SU-DHL-6 (cell line): Measurements from ENCODE around the gene INSC.

Experiments used
- H2AFZ ChIP-seq: fragments of 200-600 bp; sonication (generic); 2 replicates; pipeline ENCODE4 v1.6.1; 2014; ENCODE audit warnings: low read depth, mild to moderate bottlenecking, moderate library complexity, mixed read lengths, antibody characterized with exemption, low read length; ENCODE audit not compliant: severe bottlenecking
- H3F3A ChIP-seq: fragments of 200-600 bp; shearing (Covaris generic); 2 replicates; pipeline ENCODE4 v1.6.0; 2016; ENCODE audit warnings: antibody characterized with exemption, mild to moderate bottlenecking; ENCODE audit not compliant: insufficient read depth
- H3K27ac ChIP-seq: fragments of 200-600 bp; sonication (generic); 2 replicates; pipeline ENCODE4 v1.5.1; 2016; ENCODE audit warnings: low read depth, mild to moderate bottlenecking, low read length, moderate library complexity, mixed read lengths
- H3K27me3 ChIP-seq: fragments of 200-600 bp; sonication (generic), shearing (Covaris generic); 2 replicates; pipeline ENCODE4 v1.6.0; 2014; ENCODE audit warnings: mild to moderate bottlenecking, low read length
- H3K36me3 ChIP-seq: fragments of 200-600 bp; sonication (generic); 2 replicates; pipeline ENCODE4 v1.6.1; 2014; ENCODE audit warnings: mild to moderate bottlenecking, low read length, mixed read lengths
- H3K4me2 ChIP-seq: fragments of 300-600, 200-600 bp; shearing (Covaris generic), sonication (generic); 2 replicates; pipeline ENCODE4 v1.6.0; 2014; ENCODE audit warnings: low read length, low read depth, mild to moderate bottlenecking; ENCODE audit not compliant: poor library complexity, severe bottlenecking
- H3K4me3 ChIP-seq: fragments of 200-600 bp; sonication (generic); 2 replicates; pipeline ENCODE4 v1.5.1; 2014; ENCODE audit warnings: antibody characterized with exemption, low read length, mild to moderate bottlenecking, mixed read lengths; ENCODE audit not compliant: insufficient read depth, poor library complexity, severe bottlenecking
- H3K79me2 ChIP-seq: fragments of 200-600 bp; sonication (generic); 2 replicates; pipeline ENCODE4 v1.6.1; 2014; ENCODE audit warnings: mild to moderate bottlenecking, low read length, moderate library complexity; ENCODE audit not compliant: insufficient read depth
- H3K9ac ChIP-seq: fragments of 200-600 bp; sonication (generic); 2 replicates; pipeline ENCODE4 v1.7.0; 2014; ENCODE audit warnings: mild to moderate bottlenecking, low read length
- H3K9me2 ChIP-seq: fragments of 200-600 bp; sonication (generic); replicated peaks from 2 replicates; pipeline ENCODE4 v1.6.1; 2014; ENCODE audit warnings: low read length; ENCODE audit not compliant: insufficient read depth
- H3K9me3 ChIP-seq: fragments of 200-600 bp; sonication (generic); 2 replicates; pipeline ENCODE4 v1.6.1; 2014; ENCODE audit warnings: low read length, mixed read lengths; ENCODE audit not compliant: insufficient read depth
- H4K20me1 ChIP-seq: fragments of 200-600 bp; sonication (generic); 2 replicates; pipeline ENCODE4 v1.6.1; 2014; ENCODE audit warnings: low read depth, mild to moderate bottlenecking, antibody characterized with exemption, low read length, moderate library complexity, mixed read lengths
- EZH2phosphoT487 ChIP-seq: fragments of 200-600 bp; sonication (generic), shearing (Covaris generic); conservative IDR thresholded peaks from 2 replicates; pipeline ENCODE4 v1.6.1; 2018; ENCODE audit warnings: mild to moderate bottlenecking, antibody characterized with exemption, low read length, moderate library complexity, mixed read lengths
- TF ChIP-seq, protein P1 (sequence below): fragments of 200-600 bp; sonication (generic); IDR thresholded peaks from one replicate; pipeline ENCODE4 v1.5.1; 2017; ENCODE audit warnings: antibody characterized with exemption, mild to moderate bottlenecking, low read length, moderate library complexity; ENCODE audit not compliant: insufficient read depth, poor library complexity, severe bottlenecking

Gene INSC

DNA sequence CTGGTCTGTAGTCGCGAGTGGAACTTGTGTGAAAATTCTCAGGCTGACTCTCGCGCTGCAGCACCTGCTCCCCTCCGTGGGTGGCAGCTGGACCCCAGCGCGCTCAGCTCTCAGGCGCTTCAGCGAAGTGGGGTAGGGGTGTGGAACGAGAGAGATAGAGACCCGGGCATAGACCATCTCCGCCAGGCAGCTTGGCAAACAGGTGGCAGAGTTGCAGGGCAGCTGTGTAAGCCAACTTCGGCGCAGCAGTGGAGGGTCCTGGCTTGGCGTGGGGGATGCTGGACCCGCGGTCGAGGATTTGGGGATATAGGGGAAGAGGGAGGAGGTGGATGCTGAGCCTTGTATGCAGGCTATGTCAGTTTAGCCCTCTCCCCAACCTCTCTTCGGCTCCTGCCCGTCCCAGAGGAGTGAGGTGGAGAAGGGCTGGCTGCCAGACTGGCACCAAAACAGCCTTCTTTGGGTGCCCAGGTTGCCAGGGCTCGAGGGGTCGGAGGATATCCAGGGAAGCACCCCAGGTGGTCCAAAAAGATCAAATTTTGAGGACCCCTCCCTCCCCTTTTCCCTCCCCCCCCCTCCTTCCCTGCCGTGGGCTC lies 42.1 kb upstream of the INSC start:
- Histone ChIP-seq H3K79me2 (no peaks in the 10 kb centered on the region), H2AFZ (no peak overlapping the region), H3K9me2 (no peaks in the 10 kb centered on the region), H3K9me3 (no peaks in the 10 kb centered on the region), H3K27ac (no peak overlapping the region), H3K27me3 (no peaks in the 10 kb centered on the region), H3K4me2 (no peak overlapping the region), H3K9ac (no peak overlapping the region), H3K36me3 (no peaks in the 10 kb centered on the region), H3K4me3 (no peak overlapping the region), H3F3A (no peaks in the 10 kb centered on the region), H4K20me1 (no peaks in the 10 kb centered on the region)
- no peak for TF ChIP-seq EZH2phosphoT487
- TF ChIP-seq, protein P1, sequence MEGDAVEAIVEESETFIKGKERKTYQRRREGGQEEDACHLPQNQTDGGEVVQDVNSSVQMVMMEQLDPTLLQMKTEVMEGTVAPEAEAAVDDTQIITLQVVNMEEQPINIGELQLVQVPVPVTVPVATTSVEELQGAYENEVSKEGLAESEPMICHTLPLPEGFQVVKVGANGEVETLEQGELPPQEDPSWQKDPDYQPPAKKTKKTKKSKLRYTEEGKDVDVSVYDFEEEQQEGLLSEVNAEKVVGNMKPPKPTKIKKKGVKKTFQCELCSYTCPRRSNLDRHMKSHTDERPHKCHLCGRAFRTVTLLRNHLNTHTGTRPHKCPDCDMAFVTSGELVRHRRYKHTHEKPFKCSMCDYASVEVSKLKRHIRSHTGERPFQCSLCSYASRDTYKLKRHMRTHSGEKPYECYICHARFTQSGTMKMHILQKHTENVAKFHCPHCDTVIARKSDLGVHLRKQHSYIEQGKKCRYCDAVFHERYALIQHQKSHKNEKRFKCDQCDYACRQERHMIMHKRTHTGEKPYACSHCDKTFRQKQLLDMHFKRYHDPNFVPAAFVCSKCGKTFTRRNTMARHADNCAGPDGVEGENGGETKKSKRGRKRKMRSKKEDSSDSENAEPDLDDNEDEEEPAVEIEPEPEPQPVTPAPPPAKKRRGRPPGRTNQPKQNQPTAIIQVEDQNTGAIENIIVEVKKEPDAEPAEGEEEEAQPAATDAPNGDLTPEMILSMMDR: no peak

DNA sequence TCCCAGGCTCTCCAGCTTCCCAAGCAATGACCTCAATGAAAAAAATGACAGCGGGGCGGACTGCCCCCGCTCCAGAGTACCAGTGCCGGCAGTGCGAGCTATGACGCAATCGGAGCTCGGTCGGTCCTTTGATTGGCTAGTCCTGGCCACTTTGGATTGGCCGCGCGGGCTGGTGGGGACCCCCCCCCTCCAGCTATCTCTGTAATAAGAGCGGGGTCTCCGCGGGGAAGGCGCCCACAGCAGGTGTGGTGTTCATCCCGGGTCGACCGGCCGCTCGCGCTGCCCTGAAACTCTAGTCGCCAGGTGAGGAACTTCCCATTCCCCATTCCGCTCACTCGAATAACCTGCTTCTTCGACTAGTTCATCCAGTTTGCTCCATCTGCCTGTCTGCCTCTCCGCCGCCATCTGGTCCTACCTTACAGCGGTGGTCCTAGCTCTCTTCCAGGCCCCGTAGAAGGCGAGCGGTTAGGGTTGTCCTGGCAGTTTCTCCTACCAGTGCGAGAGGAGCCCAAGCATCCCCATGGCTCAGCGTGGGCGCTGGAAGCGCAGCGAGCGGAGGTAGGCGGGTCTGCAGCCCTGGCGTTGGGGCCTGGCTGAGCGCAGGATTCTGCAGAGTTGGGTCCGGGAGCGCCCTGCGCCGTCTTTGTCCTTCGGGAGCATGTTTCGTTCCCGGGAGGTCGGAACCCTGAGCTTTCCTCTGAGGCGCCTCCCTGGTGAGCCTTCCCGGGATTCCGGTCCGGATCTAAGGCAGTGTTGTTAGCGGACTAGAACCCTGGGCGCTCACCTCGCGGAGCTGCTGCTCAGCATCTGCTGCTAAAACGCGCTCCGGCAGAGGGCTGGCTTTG lies 41.1 kb upstream of the INSC start, which contains the start of gene CALCB:
Gene CALCB (plus strand): TSS at position 233 of the 845 bp plus-strand sequence. CDS start 1,126 bp downstream, outside the sequence.
- Histone ChIP-seq H3K36me3 (no peaks in the 10 kb centered on the region), H2AFZ (peak within 1 kb of the TSS; percentile 13), H3K79me2 (no peaks in the 10 kb centered on the region), H3F3A (no peaks in the 10 kb centered on the region), H4K20me1 (no peaks in the 10 kb centered on the region), H3K4me2 (no peak within 1 kb of the TSS), H3K27ac (no peak within 1 kb of the TSS), H3K27me3 (no peaks in the 10 kb centered on the region), H3K4me3 (no peak within 1 kb of the TSS), H3K9me3 (no peaks in the 10 kb centered on the region), H3K9ac (no peak within 1 kb of the TSS), H3K9me2 (no peaks in the 10 kb centered on the region)
- TF ChIP-seq, protein P1: no peak
- TF ChIP-seq EZH2phosphoT487: no peak

DNA sequence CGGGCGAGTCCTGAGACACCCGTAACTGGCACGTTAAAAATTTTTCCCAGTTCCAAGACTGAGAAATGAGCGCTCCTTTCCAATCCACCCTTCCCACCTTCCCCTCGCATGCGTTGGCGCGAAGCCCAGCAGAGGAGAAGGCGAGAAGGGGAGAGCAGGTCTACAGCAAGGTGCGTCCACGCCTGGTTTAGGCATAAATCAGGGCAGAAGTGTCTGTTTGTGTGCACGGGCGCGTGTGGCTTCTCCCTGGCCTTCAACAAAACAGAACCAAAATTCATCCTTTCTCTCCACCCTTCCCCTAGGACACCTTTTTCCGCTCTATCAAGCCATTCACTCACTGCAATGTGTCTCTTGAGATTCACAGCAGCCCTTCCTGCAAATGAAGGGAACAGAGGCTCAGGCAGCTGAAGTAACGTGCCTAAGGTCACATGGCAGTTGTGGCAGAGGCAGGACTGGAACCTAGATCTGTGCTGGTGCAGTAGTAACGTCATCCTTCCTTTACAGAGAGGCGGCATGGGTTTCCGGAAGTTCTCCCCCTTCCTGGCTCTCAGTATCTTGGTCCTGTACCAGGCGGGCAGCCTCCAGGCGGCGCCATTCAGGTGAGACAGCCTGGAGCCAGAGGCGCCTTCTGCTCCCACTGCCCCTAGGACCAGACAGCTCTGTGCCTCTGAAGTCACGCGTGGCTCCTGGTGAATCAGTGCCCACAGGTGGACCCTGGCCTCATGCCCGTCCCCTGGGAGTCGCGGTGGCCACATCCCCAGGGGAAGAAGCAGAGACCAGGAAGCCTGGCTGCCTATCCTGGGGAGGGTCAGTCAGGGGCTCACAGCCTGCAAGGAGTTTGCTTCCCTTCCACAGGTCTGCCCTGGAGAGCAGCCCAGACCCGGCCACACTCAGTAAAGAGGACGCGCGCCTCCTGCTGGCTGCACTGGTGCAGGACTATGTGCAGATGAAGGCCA lies 40.2 kb upstream of the INSC start:
- H3K9me2 ChIP-seq: no peaks in the 10 kb centered on the region
- H3K27ac ChIP-seq: no peak overlapping the region
- H3K27me3 ChIP-seq: no peaks in the 10 kb centered on the region
- no peaks in the 10 kb centered on the region for H4K20me1 ChIP-seq
- H3F3A ChIP-seq: no peaks in the 10 kb centered on the region
- H3K79me2 ChIP-seq: no peaks in the 10 kb centered on the region
- TF ChIP-seq, protein P1: peak; percentile 97
- TF ChIP-seq EZH2phosphoT487: no peak
- H3K9ac ChIP-seq: no peak overlapping the region
- peak overlapping the region; percentile 13 for H2AFZ ChIP-seq
- H3K36me3 ChIP-seq: no peaks in the 10 kb centered on the region
- H3K9me3 ChIP-seq: no peaks in the 10 kb centered on the region
- no peak overlapping the region for H3K4me2 ChIP-seq
- H3K4me3 ChIP-seq: no peak overlapping the region
